Hepatocyte (in vitro differentiated cells): ENCODE measurements around the gene MCHR1. TPM values are rescaled to one million over a fixed set of nuclear protein-coding genes. Genes with fewer than 3 reads are reported as not detected.

Source experiments
- DNase-seq: peaks from one replicate; pipeline ENCODE4 v3.0.0-alpha.2; 2016; ENCODE audit warnings: low spot score
- H2AFZ ChIP-seq: fragments of 200-600 bp; sonication (generic); 2 replicates; pipeline ENCODE4 v1.6.0; 2016; ENCODE audit warnings: antibody characterized with exemption, mild to moderate bottlenecking
- H3K27ac ChIP-seq: fragments of 200-600 bp; sonication (generic); 2 replicates; pipeline ENCODE4 v1.5.1; 2016; ENCODE audit warnings: mild to moderate bottlenecking
- H3K27me3 ChIP-seq: fragments of 200-600 bp; sonication (generic); 2 replicates; pipeline ENCODE4 v1.6.1; 2016
- H3K36me3 ChIP-seq: fragments of 200-600 bp; sonication (generic); replicated peaks from 2 replicates; pipeline ENCODE4 v1.5.1; 2016; ENCODE audit warnings: low read depth; ENCODE audit not compliant: insufficient read depth
- H3K4me1 ChIP-seq: fragments of 200-600 bp; sonication (generic); 2 replicates; pipeline ENCODE4 v1.5.1; 2016; ENCODE audit warnings: mild to moderate bottlenecking, moderate library complexity; ENCODE audit not compliant: insufficient read depth
- H3K4me2 ChIP-seq: fragments of 200-600 bp; sonication (generic); 2 replicates; pipeline ENCODE4 v1.6.0; 2016
- H3K4me3 ChIP-seq: fragments of 200-600 bp; sonication (generic); 2 replicates; pipeline ENCODE4 v1.5.1; 2016; ENCODE audit warnings: mild to moderate bottlenecking
- H3K79me2 ChIP-seq: fragments of 200-600 bp; sonication (generic); 2 replicates; pipeline ENCODE4 v1.6.0; 2017; ENCODE audit warnings: mild to moderate bottlenecking
- H3K9me2 ChIP-seq: fragments of 200-600 bp; sonication (generic); replicated peaks from 2 replicates; pipeline ENCODE4 v1.6.0; 2017; ENCODE audit warnings: mild to moderate bottlenecking; ENCODE audit not compliant: insufficient read depth
- H3K9me3 ChIP-seq: fragments of 200-600 bp; sonication (generic); 2 replicates; pipeline ENCODE4 v1.5.1; 2016; ENCODE audit warnings: low read depth, mild to moderate bottlenecking
- H4K20me1 ChIP-seq: fragments of 200-600 bp; sonication (generic); 2 replicates; pipeline ENCODE4 v1.6.0; 2016; ENCODE audit warnings: mild to moderate bottlenecking; ENCODE audit not compliant: insufficient read depth, poor library complexity, severe bottlenecking
- CTCF ChIP-seq: fragments of 200-600 bp; sonication (generic); IDR thresholded peaks from 2 replicates; pipeline ENCODE4 v1.5.1; 2016; ENCODE audit warnings: antibody characterized with exemption, mild to moderate bottlenecking; ENCODE audit not compliant: poor library complexity
- EZH2 ChIP-seq: fragments of 200-600 bp; sonication (generic); IDR thresholded peaks from 2 replicates; pipeline ENCODE4 v1.6.1; 2016; ENCODE audit warnings: antibody characterized with exemption, mild to moderate bottlenecking, borderline replicate concordance
- EZH2phosphoT487 ChIP-seq: fragments of 200-600 bp; sonication (generic); IDR thresholded peaks from one replicate; pipeline ENCODE4 v1.6.1; 2018; ENCODE audit warnings: antibody characterized with exemption, mild to moderate bottlenecking, low read depth, moderate library complexity; ENCODE audit not compliant: unreplicated experiment, severe bottlenecking
- WGBS: methylation state at CpG from one replicate; pipeline ENCODE4 v1.1.6; 2016; ENCODE audit warnings: low lambda C conversion rate; ENCODE audit errors: missing lambda C conversion rate; 5-methylcytosine and 5-hydroxymethylcytosine counted together
- polyA plus RNA-seq: library from polyadenylated mRNA; unstranded; fragments of >200 nt; fragmentation: Nextera tagmentation; extraction: Ambion mirVana; gene quantifications from 2 replicates; pipeline ENCODE4 v1.2.1, GENCODE V29; 2016
- total RNA-seq: library from RNA; depleted of rRNA; stranded (reverse); fragments of >200 nt; gene quantifications from 2 replicates; pipeline ENCODE4 v1.2.3, GENCODE V29; 2014

MCHR1 gene
- total and polyA plus RNA-seq, 2 experiments from 2014 or later: 0.50 to 1.1 TPM

- Histone ChIP-seq H4K20me1 (no peaks in the 10 kb centered on the region), H3K27ac (no peak overlapping the region)
- WGBS: 97% methylated on average over 10 of the region's 10 CpGs
These were observed 30.9 kb upstream of the MCHR1 start for GRCh38 chr22:40648386-40648785.

GRCh38 chr22:40651057-40651456 is 28.2 kb upstream of the MCHR1 start:
- no peaks in the 10 kb centered on the region for H3K27me3 ChIP-seq
- no peaks in the 10 kb centered on the region for H3K9me3 ChIP-seq
- H4K20me1 ChIP-seq: no peaks in the 10 kb centered on the region
- H3K79me2 ChIP-seq: peaks cover 3% of the 10 kb centered on the region
- no peak overlapping the region for H3K4me3 ChIP-seq
- peak overlapping the region; percentile 76 for H3K4me2 ChIP-seq
- H2AFZ ChIP-seq: peak overlapping the region; percentile 45
- no peaks in the 10 kb centered on the region for H3K9me2 ChIP-seq
- TF ChIP-seq EZH2phosphoT487 (no peak), EZH2 (no peak), CTCF (no peak)
- no peaks in the 10 kb centered on the region for H3K36me3 ChIP-seq
- H3K4me1 ChIP-seq: peaks cover 15% of the 10 kb centered on the region
- H3K27ac ChIP-seq: peak overlapping the region; percentile 96
- DNase-seq: no peak
- 94% methylated on average over 2 of the region's 2 CpGs for WGBS

More at GRCh38 chr22:40648386-40648785, 30.9 kb upstream of the MCHR1 start:
- H3K4me3 ChIP-seq: no peak overlapping the region
- peaks cover 11% of the 10 kb centered on the region for H3K4me1 ChIP-seq
- H3K36me3 ChIP-seq: no peaks in the 10 kb centered on the region
- DNase-seq: no peak
- H3K9me2 ChIP-seq: no peaks in the 10 kb centered on the region
- no peak for TF ChIP-seq EZH2
- TF ChIP-seq EZH2phosphoT487: no peak
- H3K27me3 ChIP-seq: no peaks in the 10 kb centered on the region
- H3K4me2 ChIP-seq: no peak overlapping the region
- no peak overlapping the region for H2AFZ ChIP-seq
- peaks cover 3% of the 10 kb centered on the region for H3K79me2 ChIP-seq
- no peaks in the 10 kb centered on the region for H3K9me3 ChIP-seq

- H2AFZ ChIP-seq: peak overlapping the region; percentile 45
- H3K9me2 ChIP-seq: no peaks in the 10 kb centered on the region
- H3K4me1 ChIP-seq: peaks cover 15% of the 10 kb centered on the region
- no peaks in the 10 kb centered on the region for H3K9me3 ChIP-seq
- DNase-seq: peak; percentile 96
- H3K4me3 ChIP-seq: peak overlapping the region; percentile 27
- no peaks in the 10 kb centered on the region for H4K20me1 ChIP-seq
- peak overlapping the region; percentile 96 for H3K27ac ChIP-seq
- H3K27me3 ChIP-seq: no peaks in the 10 kb centered on the region
- H3K79me2 ChIP-seq: peaks cover 3% of the 10 kb centered on the region
- WGBS: 49% methylated on average over 33 of the region's 33 CpGs
- no peaks in the 10 kb centered on the region for H3K36me3 ChIP-seq
- H3K4me2 ChIP-seq: peak overlapping the region; percentile 76
- TF ChIP-seq CTCF (no peak), EZH2phosphoT487 (no peak), EZH2 (no peak)
These were observed 27.5 kb upstream of the MCHR1 start for GRCh38 chr22:40651563-40652501.

- Histone ChIP-seq H4K20me1 (no peaks in the 10 kb centered on the region), H3K4me3 (no peak overlapping the region), H3K9me3 (no peaks in the 10 kb centered on the region), H3K79me2 (peaks cover 3% of the 10 kb centered on the region), H3K4me1 (peaks cover 15% of the 10 kb centered on the region), H3K27ac (no peak overlapping the region), H3K4me2 (no peak overlapping the region), H3K27me3 (no peaks in the 10 kb centered on the region), H3K36me3 (no peaks in the 10 kb centered on the region), H3K9me2 (no peaks in the 10 kb centered on the region), H2AFZ (no peak overlapping the region)
- TF ChIP-seq CTCF (no peak), EZH2 (no peak), EZH2phosphoT487 (no peak)
- 90% methylated on average over 7 of the region's 9 CpGs for WGBS
- no peak for DNase-seq
These were observed 25.9 kb upstream of the MCHR1 start for GRCh38 chr22:40653361-40653760.
